Uterus (tissue), 4 donors: ENCODE data around the gene C19orf47. TPM values are rescaled to one million over a fixed set of nuclear protein-coding genes. Genes with fewer than 3 reads are reported as not detected.

ENCODE experiments used
- DNase-seq, 2 donors: peaks; one replicate each; pipeline ENCODE4 v3.0.0-alpha.2; 2019 to 2020
- H3K27ac ChIP-seq, 2 donors: fragments of 200-600 bp; sonication (generic); 1 replicate in 1 of 2; 2 replicates in 1 of 2; pipeline ENCODE4 v1.5.1; 2016 to 2018
- H3K27me3 ChIP-seq, 2 donors: fragments of 200-600 bp; sonication (generic); one replicate each; pipeline ENCODE4 v1.5.1; 2018 to 2019; ENCODE audit warnings: control low read depth in 1 of 2
- H3K36me3 ChIP-seq, 2 donors: fragments of 200-600 bp; sonication (generic); one replicate each; pipeline ENCODE4 v1.5.1; 2019; ENCODE audit warnings: control low read depth in 1 of 2
- H3K4me1 ChIP-seq, 2 donors: fragments of 200-600 bp; sonication (generic); one replicate each; pipeline ENCODE4 v1.5.1; 2018 to 2019; ENCODE audit warnings: control low read depth in 1 of 2
- H3K4me3 ChIP-seq, 2 donors: fragments of 200-600 bp; sonication (generic); 1 replicate in 1 of 2; 2 replicates in 1 of 2; pipeline ENCODE4 v1.5.1; 2018 to 2019; ENCODE audit warnings: mild to moderate bottlenecking in 1 of 2
- H3K9me3 ChIP-seq, 2 donors: fragments of 200-600 bp; sonication (generic); one replicate each; pipeline ENCODE4 v1.5.1; 2019; ENCODE audit warnings: control low read depth in 1 of 2
- CTCF ChIP-seq, 4 experiments: fragments of 200-600 bp in 2 of 4; fragments of 450-650 bp in 2 of 4; sonication (generic) in 2 of 4; IDR thresholded peaks; one replicate each; pipeline ENCODE4 v1.5.1; 2016 to 2019; ENCODE audit warnings: antibody characterized with exemption in 4 of 4, mild to moderate bottlenecking in 2 of 4, moderate library complexity in 1 of 4
- POLR2A ChIP-seq, 2 donors: fragments of 450-650 bp; IDR thresholded peaks; one replicate each; pipeline ENCODE4 v1.6.1; 2016; ENCODE audit warnings: antibody characterized with exemption in 2 of 2, mild to moderate bottlenecking in 1 of 2, moderate library complexity in 1 of 2
- intact Hi-C: fragments of 100-400 bp; cut with DNase I; formaldehyde crosslinking; loops from one replicate; pipeline ENCODE4 v1.15.1; 2023; ENCODE audit warnings: low total_unique reads
- microRNA counts, 2 donors: library from miRNA; unstranded; fragments of <30 nt; microRNA quantifications; one replicate each; lab custom pipeline; 2016 to 2017
- microRNA-seq: library from miRNA; unstranded; fragments of <30 nt; microRNA quantifications from one replicate; pipeline ENCODE4, GENCODE V29; 2016; ENCODE audit warnings: borderline microRNAs expressed, borderline replicate concordance
- small RNA-seq: library from RNA; depleted of rRNA; stranded (forward); fragments of <200 nt; gene quantifications from one replicate; pipeline ENCODE3, GENCODE V24; 2016
- total RNA-seq, 4 donors: library from RNA; depleted of rRNA in 3 of 4; stranded (reverse); fragments of >200 nt in 3 of 4; gene quantifications; one replicate each; pipeline versions ENCODE4 v1.1.0 to v1.2.4, GENCODE V29; 2014 to 2023
- donor health status: DM: yes; HTN: yes; CAD: no.

The C19orf47 gene
- total RNA-seq, 4 donors from 2014 or later: 7.1 to 21.2 (median 13.3) TPM

DNA sequence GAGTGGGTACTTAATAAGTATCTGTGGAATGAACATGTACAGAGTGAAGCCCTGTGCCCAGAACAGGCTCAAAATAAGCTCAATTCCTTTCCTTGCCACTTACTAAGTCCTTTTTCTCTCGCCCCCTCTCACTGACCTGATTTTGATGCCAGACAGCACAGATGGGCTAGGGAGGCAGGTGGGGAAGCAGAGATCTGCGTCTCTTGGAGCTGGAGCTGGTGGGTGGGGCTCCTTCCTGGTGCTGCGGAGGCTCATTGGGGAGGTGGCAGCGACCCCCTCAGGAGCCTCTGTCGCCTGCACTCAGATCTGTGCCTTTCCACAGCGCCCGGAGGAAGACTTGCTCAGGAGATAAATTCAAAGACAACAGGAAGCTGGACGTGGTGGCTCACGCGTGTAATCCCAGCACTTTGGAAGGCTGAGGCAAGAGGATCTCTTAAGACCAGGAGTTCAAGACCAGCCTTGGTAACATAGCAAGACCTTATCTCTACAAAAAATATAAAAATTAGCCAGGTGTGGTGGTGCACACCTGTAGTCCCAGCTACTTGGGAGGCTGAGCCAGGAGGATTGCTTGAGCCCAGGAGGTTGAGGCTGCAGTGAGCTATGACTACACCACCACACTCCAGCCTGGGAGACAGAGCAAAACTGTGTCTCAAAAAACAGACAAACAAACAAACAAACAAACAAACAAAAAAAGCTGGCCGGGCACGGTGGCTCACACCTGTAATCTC, 77.7 kb downstream of the C19orf47 start:
- no peak for DNase-seq
- H3K4me3 ChIP-seq: no peak overlapping the region
- no peaks in the 10 kb centered on the region for H3K36me3 ChIP-seq
- H3K4me1 ChIP-seq: peaks cover 0 to 18% of the 10 kb centered on the region in 2 donors
- TF ChIP-seq POLR2A (IDR thresholded peaks at IDR 0.05) (no peak), CTCF (IDR thresholded peaks at IDR 0.05) (no peak)
- H3K27ac ChIP-seq: no peak overlapping the region
- no peaks in the 10 kb centered on the region for H3K27me3 ChIP-seq
- H3K9me3 ChIP-seq: no peaks in the 10 kb centered on the region
- intact Hi-C loops: no loop called here

MicroRNA genes within 50 kb of the gene (microRNA counts, 767-probe panel; counts per million panel counts)
- microRNA hsa-miR-641 (lab: Ali Mortazavi, UCI): 0 counts per million in 2 donors

Small RNAs within 50 kb of the gene (microRNA-seq; reads per million reads assigned to microRNA genes)
- gene MIR641 (39.7 reads per million, percentile 43 among the genes with 10 or more reads in this experiment), gene MIR6796 (not detected)

Small RNAs within 50 kb of the gene (small RNA-seq; reads per million reads assigned to genes)
- gene MIR641 (0.30 reads per million), gene MIR6796 (not detected), gene RF00019 (not detected), gene RNU6-945P (not detected)

Other genes with a start within 250 kb of the C19orf47 start
- gene MAP3K10, start 157.0 kb downstream of the C19orf47 start, total RNA-seq: 10 to 100 TPM in 1 of 4 donors, 1 to 10 TPM in 3; 1.0 to 29.0 (median 3.1) TPM
- gene TTC9B, start 130.0 kb downstream of the C19orf47 start, total RNA-seq: not detected
- under 1 TPM in 2 of 4 donors, not detected in 2; 0.21 to 0.61 TPM for gene CCNP, start 121.7 kb downstream of the C19orf47 start, total RNA-seq
- 100 to 1,000 TPM in 2 of 4 donors, 10 to 100 TPM in 2; 32.6 to 177 (median 95.2) TPM for gene AKT2, start 63.1 kb downstream of the C19orf47 start, total RNA-seq
- 100 to 1,000 TPM; 108 to 372 (median 158) TPM for gene PLD3, start 298 bp upstream of the C19orf47 start, total RNA-seq
- under 1 TPM in 2 of 4 donors, not detected in 2; 0.40 to 0.48 TPM for gene HIPK4, start 41.8 kb upstream of the C19orf47 start, total RNA-seq
- 1 to 10 TPM; 3.3 to 7.5 (median 4.8) TPM for gene PRX, start 65.0 kb upstream of the C19orf47 start, total RNA-seq
- gene SERTAD1, start 77.6 kb upstream of the C19orf47 start, total RNA-seq: 10 to 100 TPM in 3 of 4 donors, 1 to 10 TPM in 1; 3.1 to 18.4 (median 15.8) TPM
- gene SERTAD3, start 95.9 kb upstream of the C19orf47 start, total RNA-seq: 10 to 100 TPM in 3 of 4 donors, 1 to 10 TPM in 1; 1.0 to 81.5 (median 44.7) TPM
- gene BLVRB, start 117.3 kb upstream of the C19orf47 start, total RNA-seq: 100 to 1,000 TPM in 2 of 4 donors, 10 to 100 TPM in 2; 51.5 to 206 (median 115) TPM
- gene SPTBN4, start 118.6 kb upstream of the C19orf47 start, total RNA-seq: 1 to 10 TPM in 3 of 4 donors, not detected in 1; 3.1 to 7.0 (median 5.3) TPM
- gene SHKBP1, start 228.5 kb upstream of the C19orf47 start, total RNA-seq: 10 to 100 TPM; 15.1 to 57.4 (median 21.9) TPM